GM23248 (cell line): Measurements from ENCODE around the gene KRT73. TPM values are rescaled to one million over a fixed set of nuclear protein-coding genes. Genes with fewer than 3 reads are reported as not detected.

Experiments
- DNase-seq: peaks from one replicate; pipeline ENCODE4 v3.0.0-alpha.2; 2015
- H2AFZ ChIP-seq: fragments of 200-600 bp; sonication (generic); 2 replicates; pipeline ENCODE4 v1.6.1; 2016; ENCODE audit warnings: antibody characterized with exemption
- H3F3A ChIP-seq: fragments of 200-600 bp; sonication (generic); 2 replicates; pipeline ENCODE4 v1.6.1; 2016; ENCODE audit warnings: mild to moderate bottlenecking, antibody characterized with exemption, mixed run types; ENCODE audit not compliant: insufficient read depth
- H3K27ac ChIP-seq: fragments of 200-600 bp; sonication (generic); 2 replicates; pipeline ENCODE4 v1.5.1; 2016; ENCODE audit warnings: mild to moderate bottlenecking
- H3K27me3 ChIP-seq: fragments of 200-600 bp; sonication (generic); replicated peaks from 2 replicates; pipeline ENCODE4 v1.6.1; 2016; ENCODE audit warnings: mild to moderate bottlenecking; ENCODE audit not compliant: insufficient read depth
- H3K36me3 ChIP-seq: fragments of 200-600 bp; sonication (generic); 2 replicates; pipeline ENCODE4 v1.6.1; 2016; ENCODE audit warnings: low read depth, mild to moderate bottlenecking
- H3K4me1 ChIP-seq: fragments of 200-600 bp; sonication (generic); 2 replicates; pipeline ENCODE4 v1.6.1; 2016; ENCODE audit warnings: mild to moderate bottlenecking; ENCODE audit not compliant: insufficient read depth
- H3K4me2 ChIP-seq: fragments of 200-600 bp; sonication (generic); one replicate; pipeline ENCODE4 v1.6.1; 2016; ENCODE audit warnings: mild to moderate bottlenecking; ENCODE audit not compliant: unreplicated experiment
- H3K4me3 ChIP-seq: fragments of 200-600 bp; sonication (generic); 2 replicates; pipeline ENCODE4 v1.5.1; 2016; ENCODE audit warnings: mild to moderate bottlenecking
- H3K79me2 ChIP-seq: fragments of 200-600 bp; sonication (generic); 2 replicates; pipeline ENCODE4 v1.6.1; 2016; ENCODE audit warnings: mild to moderate bottlenecking; ENCODE audit not compliant: insufficient read depth
- H3K9ac ChIP-seq: fragments of 200-600 bp; sonication (generic); 2 replicates; pipeline ENCODE4 v1.6.1; 2016; ENCODE audit warnings: mild to moderate bottlenecking
- H3K9me2 ChIP-seq: fragments of 200-600 bp; sonication (generic); 2 replicates; pipeline ENCODE4 v1.6.1; 2016; ENCODE audit warnings: mixed run types, mild to moderate bottlenecking, moderate library complexity; ENCODE audit not compliant: insufficient read depth
- H3K9me3 ChIP-seq: fragments of 200-600 bp; sonication (generic); one replicate; pipeline ENCODE4 v1.6.1; 2017; ENCODE audit warnings: low read depth
- H4K20me1 ChIP-seq: fragments of 200-600 bp; sonication (generic); 2 replicates; pipeline ENCODE4 v1.6.0; 2016; ENCODE audit not compliant: insufficient read depth
- EZH2 ChIP-seq: fragments of 200-600 bp; sonication (generic); IDR thresholded peaks from 2 replicates; pipeline ENCODE4 v1.6.1; 2018; ENCODE audit warnings: antibody characterized with exemption, mild to moderate bottlenecking; ENCODE audit not compliant: insufficient read depth, poor library complexity, severe bottlenecking
- EZH2phosphoT487 ChIP-seq: fragments of 200-600 bp; sonication (generic); IDR thresholded peaks from 2 replicates; pipeline ENCODE4 v1.6.1; 2018; ENCODE audit warnings: antibody characterized with exemption, moderate library complexity, mild to moderate bottlenecking, low read depth; ENCODE audit not compliant: insufficient read depth
- WGBS, 2 experiments: methylation state at CpG; one replicate each; pipeline ENCODE4 v1.1.6; 2015 to 2017; ENCODE audit warnings: low lambda C conversion rate in 2 of 2, low coverage in 1 of 2; ENCODE audit errors: missing lambda C conversion rate in 2 of 2; 5-methylcytosine and 5-hydroxymethylcytosine counted together
- in situ Hi-C: fragments of 300-500 bp; cut with MboI; formaldehyde crosslinking; loops from 2 replicates; pipeline ENCODE4 v1.15.0; 2020
- polyA plus RNA-seq: library from polyadenylated mRNA; unstranded; fragments of >200 nt; fragmentation: Nextera tagmentation; extraction: Ambion mirVana; gene quantifications from 2 replicates; pipeline ENCODE4 v1.2.1, GENCODE V29; 2016
- total RNA-seq: library from RNA; depleted of rRNA; stranded (reverse); fragments of >200 nt; shearing (Covaris generic); gene quantifications from 2 replicates; pipeline ENCODE4 v1.2.3, GENCODE V29; 2014

The KRT73 gene
- total and polyA plus RNA-seq, 2 experiments from 2014 or later: not detected

- Histone ChIP-seq H3K79me2 (no peaks in the 10 kb centered on the region), H3K4me1 (no peaks in the 10 kb centered on the region), H3F3A (no peaks in the 10 kb centered on the region), H3K27me3 (peaks cover 51% of the 10 kb centered on the region), H3K9ac (no peak overlapping the region), H4K20me1 (no peaks in the 10 kb centered on the region), H3K4me2 (no peak overlapping the region), H3K36me3 (no peaks in the 10 kb centered on the region), H3K27ac (no peak overlapping the region), H2AFZ (no peak overlapping the region), H3K9me2 (no peaks in the 10 kb centered on the region), H3K4me3 (no peak overlapping the region), H3K9me3 (no peaks in the 10 kb centered on the region)
- no peak for DNase-seq
- no peak for TF ChIP-seq EZH2phosphoT487
- TF ChIP-seq EZH2: no peak
- 56 to 58% methylated on average over 4 of the region's 4 CpGs for WGBS, 2 experiments
- in situ Hi-C loops: no loop called here
Measured at GRCh38 chr12:52637299-52637698, 18.9 kb upstream of the KRT73 start.

DNA sequence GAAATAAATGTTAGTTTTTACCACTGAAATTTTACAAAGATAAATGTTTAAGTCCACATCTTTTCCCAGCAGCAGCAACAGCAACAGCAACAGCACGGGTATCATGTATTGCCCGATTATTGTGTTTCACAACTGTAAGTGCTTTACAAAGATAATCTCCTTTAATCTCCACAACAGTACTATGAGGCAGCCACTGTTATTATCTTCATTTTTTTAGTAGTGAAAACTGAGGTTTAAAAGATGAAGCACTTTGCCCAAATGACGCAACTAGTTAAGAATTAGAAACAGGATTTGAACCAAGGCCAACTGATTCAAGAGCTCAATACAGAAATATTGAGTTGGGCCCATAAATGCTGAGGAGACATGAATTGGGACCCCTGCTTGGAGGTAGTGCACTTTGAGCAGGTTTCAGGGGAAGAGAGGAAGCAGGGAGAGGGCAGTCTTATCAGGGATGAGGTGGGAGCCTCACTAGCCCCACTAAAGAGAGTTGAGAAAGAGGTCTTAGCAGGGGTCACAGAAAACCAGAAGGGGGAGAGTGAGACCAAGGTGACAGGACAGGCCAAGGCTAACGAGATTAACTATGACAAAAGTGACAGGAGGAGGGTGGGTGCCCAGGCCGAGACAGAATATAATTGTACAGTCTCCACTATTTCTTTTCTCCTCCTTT lies 18.4 kb upstream of the KRT73 start:
- H3K4me3 ChIP-seq: no peak overlapping the region
- no peaks in the 10 kb centered on the region for H4K20me1 ChIP-seq
- no peak overlapping the region for H2AFZ ChIP-seq
- WGBS, 2 experiments: 22% methylated on average over 5 of the region's 5 CpGs
- H3K9me2 ChIP-seq: no peaks in the 10 kb centered on the region
- H3K27me3 ChIP-seq: peaks cover 47% of the 10 kb centered on the region
- DNase-seq: peak; percentile 36
- TF ChIP-seq EZH2phosphoT487 (no peak), EZH2 (no peak)
- no peaks in the 10 kb centered on the region for H3K36me3 ChIP-seq
- H3K79me2 ChIP-seq: no peaks in the 10 kb centered on the region
- H3K9me3 ChIP-seq: no peaks in the 10 kb centered on the region
- H3K9ac ChIP-seq: no peak overlapping the region
- H3K4me2 ChIP-seq: no peak overlapping the region
- H3K4me1 ChIP-seq: no peaks in the 10 kb centered on the region
- in situ Hi-C loops: no loop called here
- no peaks in the 10 kb centered on the region for H3F3A ChIP-seq
- H3K27ac ChIP-seq: no peak overlapping the region

GRCh38 chr12:52636189-52636588 lies 17.8 kb upstream of the KRT73 start:
- H4K20me1 ChIP-seq: no peaks in the 10 kb centered on the region
- H3K9ac ChIP-seq: no peak overlapping the region
- no peak overlapping the region for H3K4me3 ChIP-seq
- H3F3A ChIP-seq: no peaks in the 10 kb centered on the region
- no peak overlapping the region for H3K4me2 ChIP-seq
- H3K79me2 ChIP-seq: no peaks in the 10 kb centered on the region
- 45 to 47% methylated on average over 6 of the region's 6 CpGs for WGBS, 2 experiments
- in situ Hi-C loops: no loop called here
- H3K9me2 ChIP-seq: no peaks in the 10 kb centered on the region
- H3K36me3 ChIP-seq: no peaks in the 10 kb centered on the region
- H3K9me3 ChIP-seq: no peaks in the 10 kb centered on the region
- H3K27ac ChIP-seq: no peak overlapping the region
- DNase-seq: no peak
- TF ChIP-seq EZH2: no peak
- no peak for TF ChIP-seq EZH2phosphoT487
- no peak overlapping the region for H2AFZ ChIP-seq
- no peaks in the 10 kb centered on the region for H3K4me1 ChIP-seq
- H3K27me3 ChIP-seq: peaks cover 42% of the 10 kb centered on the region

DNA sequence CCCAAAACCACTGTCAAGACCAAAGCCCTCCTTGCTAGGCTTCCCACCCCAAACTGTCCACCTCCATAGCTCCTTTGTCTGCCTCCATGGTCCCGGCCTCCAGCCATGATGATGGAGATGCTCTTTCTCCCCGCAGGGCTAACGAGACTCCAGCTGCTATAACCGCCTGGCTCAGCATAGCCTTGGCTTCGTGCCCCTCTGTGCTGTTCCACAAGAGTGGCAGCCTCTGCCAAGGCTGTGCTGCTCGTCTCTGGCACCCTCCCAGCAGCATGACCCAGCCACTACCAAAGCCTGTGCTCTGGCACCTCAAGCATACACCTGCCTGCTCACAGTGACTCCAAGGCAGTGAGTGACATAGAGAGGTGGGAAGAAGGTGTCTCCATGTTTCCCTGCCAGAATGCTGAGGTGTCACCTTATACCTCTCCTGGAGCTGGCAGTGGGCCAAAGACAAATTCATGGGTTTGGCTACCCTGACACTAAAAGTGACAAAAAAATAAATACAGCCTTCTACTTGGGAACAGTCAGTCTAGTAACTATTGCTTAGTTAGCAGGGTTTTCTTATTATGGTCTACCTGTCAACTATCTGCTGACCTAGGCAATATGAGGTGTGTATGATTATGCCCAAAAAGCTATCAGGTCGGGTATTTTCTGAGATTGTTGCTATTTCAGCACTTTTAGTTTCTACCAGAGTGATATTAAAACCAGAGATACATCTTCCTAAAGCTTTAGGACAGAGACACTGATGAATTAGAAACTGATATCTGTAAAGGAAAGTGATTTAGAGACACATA lies 16.1 kb upstream of the KRT73 start:
- Histone ChIP-seq H3K4me2 (no peak overlapping the region), H3K27me3 (peaks cover 44% of the 10 kb centered on the region), H3F3A (no peaks in the 10 kb centered on the region), H3K9me3 (no peaks in the 10 kb centered on the region), H2AFZ (no peak overlapping the region), H3K9me2 (no peaks in the 10 kb centered on the region), H3K36me3 (no peaks in the 10 kb centered on the region), H3K4me1 (no peaks in the 10 kb centered on the region), H3K79me2 (no peaks in the 10 kb centered on the region), H3K4me3 (no peak overlapping the region), H3K27ac (no peak overlapping the region), H4K20me1 (no peaks in the 10 kb centered on the region), H3K9ac (no peak overlapping the region)
- in situ Hi-C loops: no loop called here
- TF ChIP-seq EZH2 (no peak), EZH2phosphoT487 (no peak)
- DNase-seq: no peak
- 17 to 18% methylated on average over 7 of the region's 7 CpGs for WGBS, 2 experiments
